ENCODE data around the gene RIC3. TPM values are rescaled to one million over a fixed set of nuclear protein-coding genes. Genes with fewer than 3 reads are reported as not detected.

Gene RIC3
- total and polyA plus RNA-seq, 2 donors (not counting 3 experiments of a cell fraction or from before 2014, with no cell fraction given), result not detected

DNA sequence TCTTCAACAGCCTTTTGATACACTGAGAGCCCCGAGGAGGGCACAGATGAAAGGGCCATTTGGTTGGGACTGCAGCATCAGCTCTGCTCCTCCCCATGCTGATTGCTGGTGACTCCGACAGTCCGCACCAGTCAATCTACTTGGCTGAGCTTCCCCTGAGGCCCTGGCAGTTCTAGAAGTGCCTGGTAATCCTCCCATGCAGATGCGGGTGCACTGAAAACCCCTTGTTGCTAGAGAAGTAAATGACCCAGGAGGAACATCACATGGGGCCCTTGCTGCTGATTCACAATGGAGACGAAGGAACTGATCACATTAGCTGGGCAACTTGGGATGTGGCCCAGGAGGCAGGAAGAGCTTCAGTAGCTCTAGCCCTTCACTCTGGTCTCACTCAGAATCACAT, 35.2 kb upstream of the RIC3 start:
- Histone ChIP-seq H3K4me3 (replicated peaks in 1 of 3; ENCODE audit: insufficient read depth in 1 of 3, low read depth in 1 of 3, low read length in 3 of 3) (no peak overlapping the region), H3K9me3 (replicated peaks; ENCODE audit: control insufficient read depth, insufficient read depth, low read length) (no peaks in the 10 kb centered on the region), H3K4me2 (ENCODE audit: insufficient read depth, low read length) (no peak overlapping the region), H3K36me3 (ENCODE audit: control insufficient read depth in 2 of 2, extremely low read depth in 1 of 2, insufficient read depth in 2 of 2, low read length in 2 of 2) (no peaks in the 10 kb centered on the region), H3K9ac (replicated peaks; ENCODE audit: extremely low read depth, insufficient read depth, low read length) (no peak overlapping the region), H2AFZ (ENCODE audit: low read depth, low read length) (no peak overlapping the region), H3K27ac (ENCODE audit: insufficient read depth, low read depth, low read length) (no peak overlapping the region), H3K27me3 (ENCODE audit: control insufficient read depth in 2 of 2, insufficient read depth in 2 of 2, low read length in 2 of 2) (peaks cover 7 to 16% of the 10 kb centered on the region in 2 experiments), H3K79me2 (ENCODE audit: control insufficient read depth, insufficient read depth, low read length) (no peaks in the 10 kb centered on the region), H3K4me1 (ENCODE audit: control insufficient read depth, extremely low read depth, insufficient read depth, low read length) (peaks cover 12% of the 10 kb centered on the region), H3K9me1 (replicated peaks; ENCODE audit: control insufficient read depth, extremely low read depth, insufficient read depth, low read length) (no peaks in the 10 kb centered on the region), H4K20me1 (replicated peaks; ENCODE audit: control insufficient read depth, extremely low read depth, insufficient read depth, low read length) (no peaks in the 10 kb centered on the region)
- no peak for DNase-seq (ENCODE audit: low read depth, low spot score)
- ChIA-PET POLR2A (no interaction called here), CTCF (interaction anchor here (0.9 to 1.9 kb wide), 3 partner anchors 11 to 60 kb away, joined by 4 to 9 read pairs (median 5); partner anchors contain the start of gene LMO1)
- intact Hi-C loops (cut with micrococcal nuclease), result no loop called here
- dilution Hi-C loops (cut with MboI; ENCODE audit: extremely low pct_ligation_motif_present, low sequenced_read_pairs), result no loop called here
- BruUV-seq (replicated peaks), result no TSS peak
- TF ChIP-seq EZH2 (IDR thresholded peaks at IDR 0.05; ENCODE audit: borderline replicate concordance, low read depth, low read length, severe bottlenecking) (no peak), JUN (IDR thresholded peaks at IDR 0.05; ENCODE audit: borderline replicate concordance, insufficient read depth, insufficient read length, low read depth) (no peak)
- no peak for FAIRE-seq

DNA sequence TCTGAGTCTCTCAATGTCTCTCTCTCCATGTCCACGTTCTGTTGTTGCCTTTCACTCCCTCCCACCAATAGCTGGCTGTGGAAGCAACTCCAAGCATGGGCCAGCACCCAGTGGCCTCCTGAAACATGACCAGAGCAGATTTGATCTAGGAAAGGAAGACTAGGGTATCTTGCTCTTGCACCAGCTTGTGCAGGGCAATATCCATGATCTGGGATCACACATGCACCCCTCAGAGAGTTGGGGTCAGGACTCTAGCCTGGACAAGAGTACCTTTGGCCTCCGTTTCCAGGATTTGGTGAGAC, 34.5 kb upstream of the RIC3 start:
- no peak for DNase-seq (ENCODE audit: low read depth, low spot score)
- Histone ChIP-seq H3K36me3 (ENCODE audit: control insufficient read depth in 2 of 2, extremely low read depth in 1 of 2, insufficient read depth in 2 of 2, low read length in 2 of 2) (no peaks in the 10 kb centered on the region), H3K4me2 (ENCODE audit: insufficient read depth, low read length) (no peak overlapping the region), H3K9ac (replicated peaks; ENCODE audit: extremely low read depth, insufficient read depth, low read length) (no peak overlapping the region), H4K20me1 (replicated peaks; ENCODE audit: control insufficient read depth, extremely low read depth, insufficient read depth, low read length) (no peaks in the 10 kb centered on the region), H3K4me1 (ENCODE audit: control insufficient read depth, extremely low read depth, insufficient read depth, low read length) (peaks cover 12% of the 10 kb centered on the region), H3K27me3 (ENCODE audit: control insufficient read depth in 2 of 2, insufficient read depth in 2 of 2, low read length in 2 of 2) (peaks cover 7 to 15% of the 10 kb centered on the region in 2 experiments), H3K79me2 (ENCODE audit: control insufficient read depth, insufficient read depth, low read length) (no peaks in the 10 kb centered on the region), H2AFZ (ENCODE audit: low read depth, low read length) (no peak overlapping the region), H3K4me3 (replicated peaks in 1 of 3; ENCODE audit: insufficient read depth in 1 of 3, low read depth in 1 of 3, low read length in 3 of 3) (no peak overlapping the region), H3K9me3 (replicated peaks; ENCODE audit: control insufficient read depth, insufficient read depth, low read length) (no peaks in the 10 kb centered on the region), H3K27ac (ENCODE audit: insufficient read depth, low read depth, low read length) (no peak overlapping the region), H3K9me1 (replicated peaks; ENCODE audit: control insufficient read depth, extremely low read depth, insufficient read depth, low read length) (no peaks in the 10 kb centered on the region)
- ChIA-PET CTCF (interaction anchor here (1.9 kb wide), 1 partner anchor 10 kb away, joined by 9 read pairs; no protein-coding TSS in a partner anchor), POLR2A (no interaction called here)
- TF ChIP-seq POLR2A (IDR thresholded peaks at IDR 0.05; ENCODE audit: low read depth, low read length), result no peak
- TF ChIP-seq FOS (IDR thresholded peaks at IDR 0.05; ENCODE audit: borderline replicate concordance, insufficient read depth, low read length), result no peak
- no peak for TF ChIP-seq MYC (IDR thresholded peaks at IDR 0.05; ENCODE audit: low read depth, low read length)
- no peak for TF ChIP-seq GATA2 (IDR thresholded peaks at IDR 0.05; ENCODE audit: insufficient read depth, insufficient read length, low read depth, low read length)
- FAIRE-seq, result no peak
- intact Hi-C loops (cut with micrococcal nuclease), result no loop called here
- no TSS peak for BruUV-seq (replicated peaks)
- dilution Hi-C loops (cut with MboI; ENCODE audit: extremely low pct_ligation_motif_present, low sequenced_read_pairs), result no loop called here
